ENCODE data around the gene PCCA. TPM values are rescaled to one million over a fixed set of nuclear protein-coding genes. Genes with fewer than 3 reads are reported as not detected.

The PCCA gene
- total and polyA plus RNA-seq, 2 donors (not counting 3 experiments of a cell fraction or from before 2014, with no cell fraction given), result 5.7 to 20.2 TPM

- Histone ChIP-seq H3K9me3 (replicated peaks; ENCODE audit: control insufficient read depth, insufficient read depth, low read length) (no peaks in the 10 kb centered on the region), H3K4me1 (ENCODE audit: control insufficient read depth, extremely low read depth, insufficient read depth, low read length) (peaks cover 13% of the 10 kb centered on the region), H2AFZ (ENCODE audit: low read depth, low read length) (no peak overlapping the region), H3K9ac (replicated peaks; ENCODE audit: extremely low read depth, insufficient read depth, low read length) (no peak overlapping the region), H3K9me1 (replicated peaks; ENCODE audit: control insufficient read depth, extremely low read depth, insufficient read depth, low read length) (no peaks in the 10 kb centered on the region), H3K4me2 (ENCODE audit: insufficient read depth, low read length) (no peak overlapping the region), H3K27ac (ENCODE audit: insufficient read depth, low read depth, low read length) (no peak overlapping the region), H4K20me1 (replicated peaks; ENCODE audit: control insufficient read depth, extremely low read depth, insufficient read depth, low read length) (no peaks in the 10 kb centered on the region), H3K27me3 (ENCODE audit: control insufficient read depth in 2 of 2, insufficient read depth in 2 of 2, low read length in 2 of 2) (no peaks in the 10 kb centered on the region), H3K4me3 (replicated peaks in 1 of 3; ENCODE audit: insufficient read depth in 1 of 3, low read depth in 1 of 3, low read length in 3 of 3) (no peak overlapping the region), H3K79me2 (ENCODE audit: control insufficient read depth, insufficient read depth, low read length) (no peaks in the 10 kb centered on the region), H3K36me3 (ENCODE audit: control insufficient read depth in 2 of 2, extremely low read depth in 1 of 2, insufficient read depth in 2 of 2, low read length in 2 of 2) (no peaks in the 10 kb centered on the region)
- TF ChIP-seq JUN (IDR thresholded peaks at IDR 0.05; ENCODE audit: borderline replicate concordance, insufficient read depth, insufficient read length, low read depth) (no peak), MYC (IDR thresholded peaks at IDR 0.05; ENCODE audit: low read depth, low read length) (no peak), MAX (IDR thresholded peaks at IDR 0.05; ENCODE audit: insufficient read depth, insufficient read length) (no peak), EZH2 (IDR thresholded peaks at IDR 0.05; ENCODE audit: borderline replicate concordance, low read depth, low read length, severe bottlenecking) (no peak), CTCF (IDR thresholded peaks at IDR 0.05; ENCODE audit: extremely low read depth in 1 of 2, insufficient read depth in 1 of 2, low read depth in 1 of 2, low read length in 2 of 2) (no peak), FOS (IDR thresholded peaks at IDR 0.05; ENCODE audit: borderline replicate concordance, insufficient read depth, low read length) (no peak), GATA2 (IDR thresholded peaks at IDR 0.05; ENCODE audit: insufficient read depth, insufficient read length, low read depth, low read length) (no peak), POLR2AphosphoS5 (IDR thresholded peaks at IDR 0.05; ENCODE audit: insufficient read depth, low read depth, low read length) (no peak), POLR2A (IDR thresholded peaks at IDR 0.05; ENCODE audit: low read depth, low read length) (no peak)
- DNase-seq (ENCODE audit: low read depth, low spot score) (no peak), FAIRE-seq (no peak)
- dilution Hi-C loops (cut with MboI; ENCODE audit: extremely low pct_ligation_motif_present, low sequenced_read_pairs) (no loop called here), intact Hi-C loops (cut with micrococcal nuclease) (no loop called here)
- BruUV-seq (replicated peaks), result no TSS peak
- ChIA-PET CTCF (no interaction called here), POLR2A (no interaction called here)
Observed at GRCh38 chr13:100547791-100548201, 458.9 kb downstream of the PCCA start.
